Stimulated activated CD8-positive, alpha-beta memory T cell treated with anti-CD3 and anti-CD28 coated beads, Interleukin-15, amount 100 ng/mL, for 48 hours (primary cell): ENCODE results near the gene HNRNPU.

ENCODE experiments used
- DNase-seq, 2 donors: peaks; one replicate each; pipeline ENCODE4 v3.0.0-alpha.2; 2020; ENCODE audit warnings: low read depth in 2 of 2

HNRNPU gene

GRCh38 chr1:244862699-244863490, 1.4 kb downstream of the HNRNPU start:
- DNase-seq: peak; percentile 94 to 95

- DNase-seq: no peak
These were observed 2.0 kb downstream of the HNRNPU start for GRCh38 chr1:244862354-244862698.

DNA sequence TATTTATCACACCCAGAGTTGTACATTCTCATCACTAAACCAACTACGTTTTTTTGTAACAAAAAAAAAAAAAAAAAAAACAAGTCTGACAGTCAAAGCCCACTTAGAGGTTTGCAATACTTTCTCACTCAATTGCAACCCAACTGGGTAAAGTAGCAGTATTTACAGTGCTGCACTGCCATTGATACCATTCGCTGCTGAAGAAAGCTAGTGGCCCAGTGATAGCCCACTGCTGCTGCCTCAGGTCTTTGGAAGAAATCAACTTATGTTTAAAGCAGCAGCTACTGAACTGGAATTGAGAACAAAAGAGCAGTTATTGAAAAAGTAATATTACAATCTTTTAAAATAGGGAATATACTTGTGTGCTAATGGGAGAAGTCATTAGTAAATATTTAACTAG, 2.7 kb downstream of the HNRNPU start:
- no peak for DNase-seq

DNA sequence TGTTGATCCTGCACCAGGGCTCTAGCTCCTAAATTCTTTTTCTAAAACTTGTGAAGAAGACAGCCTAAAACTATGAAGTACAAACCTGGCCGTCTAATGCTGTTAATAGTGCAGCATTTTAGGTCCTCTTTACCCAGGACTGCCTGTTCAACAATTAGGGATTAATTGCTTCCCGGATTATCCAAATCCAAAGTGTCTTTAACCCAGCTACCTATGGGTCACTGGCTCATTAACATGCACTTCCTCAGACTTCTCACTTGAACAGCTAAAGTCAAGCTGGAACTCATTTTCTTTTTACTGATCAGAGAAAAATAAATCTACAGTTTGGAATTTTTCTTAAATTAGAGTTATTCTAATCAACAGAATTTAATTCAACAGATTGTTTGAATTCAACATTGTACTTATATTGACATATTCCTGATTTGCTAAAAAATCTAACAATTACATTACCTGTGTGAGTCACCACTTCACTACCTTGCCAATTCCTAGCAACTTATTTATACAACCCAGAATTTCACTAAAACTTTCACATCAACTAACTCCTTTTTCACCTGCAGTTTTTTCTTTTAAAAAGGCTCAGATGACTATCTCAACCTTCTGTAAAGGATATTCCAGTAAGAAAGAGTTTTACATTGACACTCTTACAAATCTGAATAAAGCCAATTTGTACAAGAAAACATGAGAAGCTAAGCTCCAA, 3.3 kb downstream of the HNRNPU start:
- DNase-seq: no peak

DNA sequence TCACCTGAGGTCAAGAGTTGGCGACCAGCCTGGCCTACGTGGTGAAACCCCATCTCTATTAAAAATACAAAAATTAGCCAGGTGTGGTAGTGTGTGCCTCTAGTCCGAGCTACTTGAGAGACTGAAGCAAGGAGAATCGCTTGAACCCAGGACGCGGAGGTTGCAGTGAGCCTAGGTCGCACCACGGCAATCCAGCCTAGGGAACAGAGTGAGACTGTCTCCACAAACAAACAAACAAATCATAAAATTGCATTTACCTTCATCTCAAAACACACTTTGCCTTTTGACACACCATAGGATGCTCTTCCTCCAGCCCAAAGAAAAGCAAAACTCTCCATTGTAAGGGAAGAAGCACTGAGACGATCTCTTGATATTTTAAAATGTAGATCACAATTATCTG, 4.3 kb downstream of the HNRNPU start:
- no peak for DNase-seq

GRCh38 chr1:244858357-244858756, 6.0 kb downstream of the HNRNPU start:
- no peak for DNase-seq

DNA sequence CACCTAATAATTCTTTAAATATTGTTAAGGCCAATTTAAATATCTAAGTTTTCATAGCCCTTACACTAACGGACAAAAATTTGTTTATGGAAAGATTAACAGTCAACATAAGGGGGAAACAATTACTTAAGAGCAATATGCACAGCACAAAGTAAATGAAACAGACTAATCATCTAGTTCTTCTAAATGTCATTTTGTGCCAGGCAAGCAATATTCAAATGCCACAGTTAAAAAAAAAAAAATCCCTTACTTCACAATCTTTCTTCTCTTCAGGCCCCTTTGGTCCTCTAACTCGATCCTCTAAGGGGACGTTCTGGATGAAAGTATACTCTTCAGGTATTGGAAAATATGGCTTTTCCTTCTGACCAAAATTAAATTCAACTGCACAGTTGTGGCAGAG, 6.6 kb downstream of the HNRNPU start:
- DNase-seq: no peak

DNA sequence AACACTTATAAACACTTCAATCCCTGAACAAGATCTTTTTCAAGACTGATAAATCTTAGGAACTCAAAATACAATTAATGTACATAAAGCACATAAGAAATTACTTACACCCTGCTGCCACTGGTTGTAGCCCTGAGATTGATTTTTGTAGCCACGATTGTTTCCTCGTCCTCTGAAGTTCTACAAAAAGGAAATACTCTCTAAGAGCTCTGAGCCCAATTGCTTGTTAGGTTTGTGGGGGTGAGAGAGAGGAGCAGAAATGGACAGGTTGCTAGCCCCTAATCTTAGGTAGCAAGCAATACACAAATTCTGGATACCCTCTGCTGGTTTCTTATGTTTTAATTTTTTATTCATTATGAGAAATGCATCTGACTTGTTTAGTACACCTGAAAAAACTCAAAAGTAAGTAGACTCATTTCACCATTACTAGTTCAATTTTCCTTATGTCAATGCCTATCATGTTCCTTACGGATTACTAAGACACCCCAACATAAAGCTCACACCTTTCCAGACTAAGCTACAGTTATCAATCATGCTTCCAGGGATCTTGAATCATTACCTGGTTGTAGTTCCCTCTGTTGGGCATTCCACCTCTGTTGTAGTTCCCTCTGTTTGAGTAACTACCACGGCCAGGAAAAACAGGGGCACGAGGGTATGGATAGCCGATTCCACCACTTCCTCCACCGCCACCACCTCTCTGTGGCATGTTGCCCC, 9.3 kb downstream of the HNRNPU start:
- DNase-seq: no peak

GRCh38 chr1:244854166-244854565, 10.2 kb downstream of the HNRNPU start:
- no peak for DNase-seq

- DNase-seq: no peak
These were observed 11.6 kb downstream of the HNRNPU start for GRCh38 chr1:244852694-244853093.

GRCh38 chr1:244851546-244852231, 12.7 kb downstream of the HNRNPU start:
- DNase-seq: no peak

- DNase-seq: no peak
These were observed 13.4 kb downstream of the HNRNPU start for GRCh38 chr1:244850896-244851295.

DNA sequence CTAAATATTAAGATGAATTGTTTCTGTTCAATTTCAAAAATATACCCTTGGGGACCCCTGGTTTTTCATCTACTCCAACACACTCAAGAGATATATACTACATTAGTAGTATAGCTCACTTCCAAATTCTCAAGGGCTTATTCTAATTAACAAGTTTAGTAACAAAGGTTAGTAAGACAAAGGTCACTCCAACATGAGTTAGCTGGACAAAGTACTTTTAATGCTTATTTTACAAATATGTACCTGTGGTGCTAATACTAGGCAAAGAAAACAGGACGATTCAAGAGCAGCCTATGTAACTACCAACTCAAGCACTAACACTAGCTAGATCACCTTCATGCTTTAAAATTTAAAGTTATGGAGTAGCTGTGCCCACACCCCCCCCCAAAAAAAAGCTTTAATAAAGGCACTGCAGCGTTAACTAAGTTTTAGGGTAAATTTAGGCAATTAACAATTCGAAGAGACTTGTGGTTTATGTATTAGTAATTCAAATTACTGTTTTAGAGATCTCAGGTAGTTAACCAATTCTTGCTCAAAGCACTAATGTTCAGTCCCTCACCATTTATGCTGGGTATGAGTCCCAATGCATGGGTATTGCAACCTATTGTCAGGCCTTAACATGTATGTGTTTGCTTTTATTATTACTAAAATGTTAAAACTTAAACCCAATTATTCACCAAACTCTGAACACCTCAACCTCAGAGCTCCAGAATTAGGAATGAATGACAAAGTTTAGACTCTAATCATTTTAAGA, 14.1 kb downstream of the HNRNPU start:
- no peak for DNase-seq

DNA sequence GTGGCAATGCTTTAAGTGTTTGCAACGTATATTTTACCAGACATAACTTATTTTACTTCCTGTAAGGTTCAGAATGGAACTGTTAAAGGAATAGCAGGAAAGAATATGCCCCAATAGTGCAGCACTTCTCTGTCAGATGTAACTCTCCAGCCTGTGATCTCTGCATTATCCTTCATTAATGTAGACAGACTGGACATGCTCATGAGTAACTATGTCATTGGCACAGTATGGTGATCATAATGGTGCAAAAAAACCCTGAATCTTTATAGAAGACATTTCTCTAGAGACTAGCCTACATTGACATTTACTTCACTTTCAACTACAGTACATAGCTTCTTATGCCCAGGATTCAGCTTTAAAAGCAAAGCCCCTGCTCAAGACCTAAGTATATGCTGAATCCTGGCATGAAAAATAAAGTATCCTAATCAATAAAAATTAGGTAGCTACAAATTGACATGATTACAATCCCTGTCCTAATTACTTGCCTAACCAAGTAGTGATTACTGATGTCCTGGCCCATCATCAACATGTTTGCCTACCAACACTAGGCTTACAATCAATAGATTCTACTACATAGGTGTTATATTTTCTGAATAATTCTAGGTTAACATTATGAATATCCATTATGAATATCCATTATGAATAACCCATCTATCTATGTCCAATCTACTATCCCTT, 15.0 kb downstream of the HNRNPU start:
- no peak for DNase-seq

- no peak for DNase-seq
These were observed 17.7 kb downstream of the HNRNPU start for GRCh38 chr1:244846653-244847052.

DNA sequence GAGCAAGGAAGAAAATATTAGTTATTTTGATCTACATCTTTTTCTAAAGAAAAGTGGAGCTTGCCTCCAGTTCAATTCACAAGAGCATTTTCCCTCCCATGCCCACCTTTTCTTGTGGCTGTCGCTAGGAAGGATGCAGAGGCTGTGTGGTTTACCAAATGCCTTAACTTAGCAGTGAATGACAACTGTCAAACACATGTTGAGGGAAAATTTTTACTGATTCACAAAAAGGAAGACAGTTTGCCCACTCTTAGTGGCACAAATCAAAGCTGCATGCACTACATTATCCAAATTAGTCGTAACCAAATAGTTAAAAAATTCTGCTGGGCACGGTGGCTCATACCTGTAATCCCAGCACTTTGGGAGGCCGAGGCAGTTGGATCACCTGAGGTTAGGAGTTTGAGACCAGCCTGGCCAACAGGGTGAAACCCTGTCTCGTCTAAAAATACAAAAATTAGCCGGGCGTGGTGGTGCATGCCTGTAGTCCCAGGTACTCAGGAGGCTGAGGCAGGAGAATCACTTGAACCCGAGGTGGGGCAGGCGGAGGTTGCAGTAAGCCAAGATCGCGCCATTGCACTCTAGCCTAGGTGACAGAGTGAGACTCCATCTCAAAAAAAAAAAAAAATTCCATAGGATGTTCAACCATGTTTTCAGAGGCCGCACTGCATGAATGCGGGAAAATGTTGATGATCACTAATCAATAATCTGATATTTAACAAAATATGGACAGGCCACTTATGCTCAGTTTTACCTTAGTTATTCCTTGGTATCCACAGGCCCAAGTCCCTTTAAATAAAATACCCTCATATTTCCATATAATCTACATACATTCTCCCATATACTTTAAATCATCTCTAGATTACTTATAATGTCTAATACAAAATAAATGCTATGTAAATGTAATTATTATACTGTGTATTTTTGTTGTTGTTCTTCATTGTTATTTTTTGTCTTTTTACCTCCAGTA, 19.9 kb downstream of the HNRNPU start:
- DNase-seq: no peak

DNA sequence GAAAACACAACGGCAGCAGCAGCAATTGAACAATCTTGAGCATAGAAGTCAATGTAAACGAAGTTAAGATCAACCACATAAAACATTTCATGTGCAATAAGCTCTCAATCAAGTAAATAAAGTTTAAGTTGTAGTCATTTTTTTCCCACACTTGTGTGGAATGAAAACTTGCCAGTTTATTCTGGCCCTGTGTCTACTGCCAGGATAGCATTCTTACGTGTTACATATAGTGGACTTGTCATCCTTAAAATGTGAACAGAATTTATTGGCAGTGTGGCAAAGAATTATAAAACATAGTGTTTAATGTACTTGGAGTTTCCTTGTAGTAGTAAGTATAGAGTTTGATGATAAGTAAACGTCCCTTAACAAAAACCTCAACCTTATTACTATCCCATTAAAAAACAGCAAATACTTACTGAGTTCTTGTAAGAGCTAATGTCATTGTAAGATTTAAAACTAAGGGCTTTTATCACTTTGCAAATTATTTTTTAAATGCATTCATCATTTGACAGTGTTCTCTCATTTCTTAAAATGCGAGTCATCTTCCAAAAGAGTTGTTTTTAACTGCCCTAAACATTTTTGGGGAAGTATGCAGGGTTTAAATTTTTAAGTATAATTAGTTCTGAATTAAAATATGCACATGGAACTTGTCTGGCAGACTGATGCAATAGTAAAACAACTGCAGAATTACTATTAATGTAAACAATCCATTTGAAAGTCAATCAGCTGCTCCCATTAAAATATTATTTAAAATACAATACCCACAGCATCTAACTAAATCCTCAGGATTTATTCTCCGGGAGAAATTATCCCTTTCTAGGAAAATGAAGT, 21.0 kb downstream of the HNRNPU start:
- no peak for DNase-seq

DNA sequence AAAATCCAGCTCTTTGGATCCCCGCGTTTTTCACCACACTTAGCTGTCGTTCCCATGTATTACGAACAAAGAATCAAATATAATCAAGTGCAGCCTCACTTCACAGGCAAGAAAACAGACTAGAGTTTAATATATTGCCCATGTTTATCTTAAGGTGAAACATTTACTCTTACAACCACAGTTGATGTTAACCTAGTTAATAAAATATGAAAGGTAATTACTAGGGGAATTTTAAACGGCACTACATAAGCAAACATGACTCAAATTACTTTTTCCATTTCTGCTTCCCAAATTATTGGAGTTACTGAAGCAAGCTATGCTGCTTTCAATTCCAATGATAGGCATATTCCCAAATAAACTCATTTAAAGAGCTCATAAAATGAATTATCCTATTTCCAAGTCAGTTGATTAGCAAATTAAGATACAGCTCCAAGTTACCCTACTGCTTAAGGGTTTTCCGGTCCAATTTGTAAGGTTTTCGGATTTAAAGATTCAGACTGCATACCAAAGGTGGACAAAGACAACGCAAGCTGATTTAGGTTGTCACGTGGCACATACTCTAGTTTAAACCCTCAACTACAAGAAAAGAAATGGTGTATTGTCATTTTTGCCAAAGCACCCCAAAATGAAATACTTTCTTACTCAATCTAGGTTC, 22.9 kb downstream of the HNRNPU start:
- DNase-seq: no peak
